Measurements from ENCODE around the gene SORCS1. TPM values are rescaled to one million over a fixed set of nuclear protein-coding genes. Genes with fewer than 3 reads are reported as not detected.

Gene SORCS1
- polyA plus RNA-seq, 1 of the 3 experiments (the other 2 are of a cell fraction) = 0.66 TPM

DNA sequence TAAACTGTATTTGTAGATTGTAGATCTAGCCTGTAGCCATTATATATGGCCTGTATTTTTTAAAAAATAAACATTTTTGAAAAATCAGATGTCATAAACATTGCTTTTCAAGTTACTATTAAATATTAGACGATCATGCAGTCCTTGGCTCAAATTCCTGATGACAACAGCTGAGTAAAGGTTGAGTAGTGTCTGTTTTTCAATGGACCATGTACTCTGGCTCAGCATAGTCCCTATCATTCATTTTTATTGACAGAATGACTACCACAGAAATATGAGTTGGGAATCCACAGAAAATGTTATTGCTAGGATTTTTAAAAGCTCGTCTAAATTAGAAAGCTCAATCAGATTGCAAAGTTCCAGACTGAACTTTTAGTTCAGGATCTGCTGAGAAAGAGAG lies 145.4 kb downstream of the SORCS1 start:
- DNase-seq = no peak
- Histone ChIP-seq H3K36me3 (replicated peaks in 1 of 2; ENCODE audit: control insufficient read depth in 1 of 2, insufficient read depth in 2 of 2, low read length in 1 of 2) (no peaks in the 10 kb centered on the region), H3K4me1 (ENCODE audit: control insufficient read depth in 1 of 2, insufficient read depth in 2 of 2, low read depth in 1 of 2, low read length in 1 of 2) (peaks cover 0 to 20% of the 10 kb centered on the region in 2 experiments; a peak in 2 of 4 replicates), H4K20me1 (ENCODE audit: insufficient read depth) (no peaks in the 10 kb centered on the region), H3F3A (replicated peaks; ENCODE audit: insufficient read depth) (no peaks in the 10 kb centered on the region), H3K9me2 (no peaks in the 10 kb centered on the region), H3K27ac (ENCODE audit: low read depth in 2 of 2, low read length in 1 of 2) (peak overlapping the region in 1 of 2 experiments; percentile 77; a peak in 2 of 4 replicates), H2AFZ (ENCODE audit: low read depth) (no peak overlapping the region), H3K27me3 (ENCODE audit: insufficient read depth) (no peaks in the 10 kb centered on the region), H3K9me3 (no peaks in the 10 kb centered on the region), H3K4me2 (no peak overlapping the region), H3K79me2 (ENCODE audit: insufficient read depth) (no peaks in the 10 kb centered on the region), H3K9ac (no peak overlapping the region), H3K4me3 (ENCODE audit: low read depth in 2 of 2, low read length in 1 of 2) (no peak overlapping the region)
- CTCF ChIA-PET = interaction anchor here (0.6 to 1.5 kb wide), 7 partner anchors 16 to 370 kb away, joined by 3 to 4 read pairs (median 3); partner anchors contain the start of gene SORCS1
- 43% methylated on average over 2 of the region's 2 CpGs for WGBS (ENCODE audit: low lambda C conversion rate)
- no peak for TF ChIP-seq PBX3 (IDR thresholded peaks at IDR 0.05)
- TF ChIP-seq EP300 (IDR thresholded peaks at IDR 0.05; ENCODE audit: borderline replicate concordance in 1 of 2, low read depth in 1 of 2, low read length in 1 of 2) = no peak
- no peak for TF ChIP-seq MEF2A (IDR thresholded peaks at IDR 0.05; ENCODE audit: borderline replicate concordance, low read depth)
- TF ChIP-seq FOXM1 (IDR thresholded peaks at IDR 0.05; ENCODE audit: low read depth) = no peak
- TF ChIP-seq MAX (IDR thresholded peaks at IDR 0.05; ENCODE audit: low read depth) = no peak
- no peak for TF ChIP-seq SIN3A (IDR thresholded peaks at IDR 0.05; ENCODE audit: borderline replicate concordance, low read depth, low read length)
- no peak for TF ChIP-seq RCOR1 (IDR thresholded peaks at IDR 0.05; ENCODE audit: low read length)
- no peak for TF ChIP-seq EZH2phosphoT487 (IDR thresholded peaks at IDR 0.05; ENCODE audit: borderline replicate concordance, low read depth)
- POLR2A ChIA-PET = interaction anchor here (1.1 kb wide), 1 partner anchor 41 kb away, joined by 3 read pairs; no protein-coding TSS in a partner anchor

GRCh38 chr10:107013258-107014006 lies 151.1 kb downstream of the SORCS1 start:
- no peaks in the 10 kb centered on the region for H3K9me2 ChIP-seq
- no peaks in the 10 kb centered on the region for H3K36me3 ChIP-seq (replicated peaks in 1 of 2; ENCODE audit: control insufficient read depth in 1 of 2, insufficient read depth in 2 of 2, low read length in 1 of 2)
- 31% methylated on average over 4 of the region's 4 CpGs for WGBS (ENCODE audit: low lambda C conversion rate)
- ChIA-PET CTCF (interaction anchor here (0.8 to 1.2 kb wide), 3 partner anchors 9 to 388 kb away, joined by 3 to 4 read pairs (median 3); no protein-coding TSS in a partner anchor), POLR2A (no interaction called here)
- no peak overlapping the region for H2AFZ ChIP-seq (ENCODE audit: low read depth)
- no peaks in the 10 kb centered on the region for H3K9me3 ChIP-seq
- no peak overlapping the region for H3K27ac ChIP-seq (ENCODE audit: low read depth in 2 of 2, low read length in 1 of 2)
- H3F3A ChIP-seq (replicated peaks; ENCODE audit: insufficient read depth) = no peaks in the 10 kb centered on the region
- no peaks in the 10 kb centered on the region for H3K27me3 ChIP-seq (ENCODE audit: insufficient read depth)
- no peak for TF ChIP-seq TEAD4 (IDR thresholded peaks at IDR 0.05; ENCODE audit: borderline replicate concordance, insufficient read depth)
- no peak for TF ChIP-seq TCF12 (IDR thresholded peaks at IDR 0.05)
- TF ChIP-seq MXI1 (IDR thresholded peaks at IDR 0.05; ENCODE audit: low read depth, low read length) = no peak
- TF ChIP-seq NFIC (IDR thresholded peaks at IDR 0.05; ENCODE audit: borderline replicate concordance) = no peak
- TF ChIP-seq TAF1 (IDR thresholded peaks at IDR 0.05; ENCODE audit: borderline replicate concordance, low read depth, low read length) = no peak
- TF ChIP-seq CHD2 (IDR thresholded peaks at IDR 0.05; ENCODE audit: low read length, partially characterized antibody) = no peak
- TF ChIP-seq MEF2A (IDR thresholded peaks at IDR 0.05; ENCODE audit: borderline replicate concordance, low read depth) = no peak
- no peak for TF ChIP-seq POLR2AphosphoS5 (IDR thresholded peaks at IDR 0.05; ENCODE audit: low read depth, low read length)
- TF ChIP-seq FOXM1 (IDR thresholded peaks at IDR 0.05; ENCODE audit: low read depth) = no peak
- TF ChIP-seq USF2 (IDR thresholded peaks at IDR 0.05; ENCODE audit: borderline replicate concordance, low read depth, low read length) = no peak
- TF ChIP-seq, protein P1, sequence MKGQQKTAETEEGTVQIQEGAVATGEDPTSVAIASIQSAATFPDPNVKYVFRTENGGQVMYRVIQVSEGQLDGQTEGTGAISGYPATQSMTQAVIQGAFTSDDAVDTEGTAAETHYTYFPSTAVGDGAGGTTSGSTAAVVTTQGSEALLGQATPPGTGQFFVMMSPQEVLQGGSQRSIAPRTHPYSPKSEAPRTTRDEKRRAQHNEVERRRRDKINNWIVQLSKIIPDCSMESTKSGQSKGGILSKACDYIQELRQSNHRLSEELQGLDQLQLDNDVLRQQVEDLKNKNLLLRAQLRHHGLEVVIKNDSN (IDR thresholded peaks at IDR 0.05; ENCODE audit: borderline replicate concordance, low read depth) = no peak
- TF ChIP-seq RXRA (IDR thresholded peaks at IDR 0.05; ENCODE audit: borderline replicate concordance, low read depth) = no peak
- TF ChIP-seq NRF1 (IDR thresholded peaks at IDR 0.05; ENCODE audit: low read depth, low read length) = no peak
- no peak for TF ChIP-seq PBX3 (IDR thresholded peaks at IDR 0.05)
- no peak overlapping the region for H3K4me3 ChIP-seq (ENCODE audit: low read depth in 2 of 2, low read length in 1 of 2)
- no peak for DNase-seq
- no peaks in the 10 kb centered on the region for H3K4me1 ChIP-seq (ENCODE audit: control insufficient read depth in 1 of 2, insufficient read depth in 2 of 2, low read depth in 1 of 2, low read length in 1 of 2)
- no peak overlapping the region for H3K9ac ChIP-seq
- H3K79me2 ChIP-seq (ENCODE audit: insufficient read depth) = no peaks in the 10 kb centered on the region
- no peak overlapping the region for H3K4me2 ChIP-seq
- no peaks in the 10 kb centered on the region for H4K20me1 ChIP-seq (ENCODE audit: insufficient read depth)
